Fibroblast of pulmonary artery (primary cell): Measurements from ENCODE around the gene CROCC.
"Not testable (repeated sequence)": the region's sequence is repeated elsewhere in the genome, so short reads cannot be mapped to it uniquely, and the experiment has no call there.

Experiments
- DNase-seq: peaks from one replicate; pipeline ENCODE4 v3.0.0-alpha.2; 2010; ENCODE audit warnings: low read depth
- H3K4me3 ChIP-seq: replicated peaks from 2 replicates; pipeline ENCODE4 v1.5.1; 2011; ENCODE audit warnings: low read depth, mild to moderate bottlenecking, control low read depth, low read length, moderate library complexity
- CTCF ChIP-seq: IDR thresholded peaks from 2 replicates; pipeline ENCODE4 v1.5.1; 2011; ENCODE audit warnings: mild to moderate bottlenecking, control low read depth, low read length, inconsistent platforms; ENCODE audit errors: missing control alignments

The CROCC gene

GRCh38 chr1:16900751-16901150, 21.0 kb upstream of the CROCC start:
- H3K4me3 ChIP-seq = no peak overlapping the region
- peak; percentile 49 for DNase-seq
- TF ChIP-seq CTCF = peak; percentile 45

GRCh38 chr1:16901371-16901770, 20.4 kb upstream of the CROCC start:
- DNase-seq, H3K4me3 ChIP-seq: not testable (repeated sequence)

- DNase-seq = peak; percentile 48
- H3K4me3 ChIP-seq = no peak overlapping the region
- no peak for TF ChIP-seq CTCF
Measured at GRCh38 chr1:16903054-16903453, 18.7 kb upstream of the CROCC start.

- TF ChIP-seq CTCF = no peak
Measured at GRCh38 chr1:16903458-16903796, 18.3 kb upstream of the CROCC start.

GRCh38 chr1:16904560-16905109, 17.1 kb upstream of the CROCC start:
- H3K4me3 ChIP-seq = peak overlapping the region; percentile 60
- peak; percentile 99 for DNase-seq
- TF ChIP-seq CTCF = no peak

More at GRCh38 chr1:16903458-16903796, 18.3 kb upstream of the CROCC start:
- peak overlapping the region; percentile 60 for H3K4me3 ChIP-seq
- no peak for DNase-seq

GRCh38 chr1:16905110-16905867, 16.4 kb upstream of the CROCC start:
- TF ChIP-seq CTCF = no peak
- DNase-seq = peak; percentile 93
- peak overlapping the region; percentile 60 for H3K4me3 ChIP-seq

GRCh38 chr1:16905868-16906702, 15.6 kb upstream of the CROCC start:
- H3K4me3 ChIP-seq = no peak overlapping the region
- peak; percentile 31 for DNase-seq

More at GRCh38 chr1:16905868-16906702, 15.6 kb upstream of the CROCC start:
- no peak for TF ChIP-seq CTCF
